ENCODE data around the gene PGPEP1.
"Not testable (repeated sequence)": the region's sequence is repeated elsewhere in the genome, so short reads cannot be mapped to it uniquely, and the experiment has no call there.

PGPEP1 gene

GRCh38 chr19:18332917-18333530, 7.4 kb upstream of the PGPEP1 start:
- no peak for DNase-seq (ENCODE audit: low read depth in 2 of 2)

GRCh38 chr19:18333680-18334079, 6.7 kb upstream of the PGPEP1 start:
- no peak for DNase-seq (ENCODE audit: low read depth in 2 of 2)

- DNase-seq (ENCODE audit: low read depth in 2 of 2), result no peak
Measured at GRCh38 chr19:18336121-18336520, 4.3 kb upstream of the PGPEP1 start.

DNA sequence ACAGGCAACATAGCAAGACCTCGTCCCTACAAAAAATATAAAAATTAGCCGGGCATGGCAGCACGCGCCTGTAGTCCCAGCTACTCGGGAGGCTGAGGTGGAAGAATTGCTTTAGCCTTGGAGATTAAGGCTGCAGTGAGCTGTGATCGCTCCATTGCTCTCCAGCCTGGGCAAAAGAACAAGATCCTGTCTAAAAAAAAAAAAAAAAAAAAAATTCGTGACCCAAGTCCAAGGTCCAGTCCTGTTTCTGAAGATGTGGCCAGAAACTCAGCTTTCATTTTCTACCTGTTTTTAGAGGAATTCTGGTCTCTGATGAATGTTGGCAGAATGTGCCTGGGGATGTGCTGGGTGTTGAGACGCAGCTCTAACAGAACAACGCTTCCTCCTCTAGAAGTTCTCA, 1.9 kb upstream of the PGPEP1 start:
- no peak for DNase-seq (ENCODE audit: low read depth in 2 of 2)

DNA sequence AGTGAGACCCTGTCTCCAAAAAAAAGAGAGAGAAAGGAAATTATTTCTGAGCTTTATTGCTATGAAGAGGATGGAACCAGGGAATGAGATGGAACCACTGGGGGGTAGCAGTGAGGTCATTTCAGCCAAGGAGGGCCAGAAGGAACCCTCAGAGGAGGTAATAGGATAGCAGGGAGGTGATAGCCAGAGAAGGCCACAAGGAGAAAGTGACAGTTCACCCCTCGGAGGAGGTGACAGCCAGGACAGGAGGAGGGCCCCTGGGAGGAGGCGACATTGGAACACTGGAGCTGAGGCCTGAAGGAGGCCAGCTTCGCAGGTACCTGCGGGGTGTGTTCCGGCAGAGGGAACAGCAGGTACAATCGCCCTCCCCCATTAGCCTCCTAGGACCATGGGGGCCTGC, 675 bp upstream of the PGPEP1 start:
- no peak for DNase-seq (ENCODE audit: low read depth in 2 of 2)

DNA sequence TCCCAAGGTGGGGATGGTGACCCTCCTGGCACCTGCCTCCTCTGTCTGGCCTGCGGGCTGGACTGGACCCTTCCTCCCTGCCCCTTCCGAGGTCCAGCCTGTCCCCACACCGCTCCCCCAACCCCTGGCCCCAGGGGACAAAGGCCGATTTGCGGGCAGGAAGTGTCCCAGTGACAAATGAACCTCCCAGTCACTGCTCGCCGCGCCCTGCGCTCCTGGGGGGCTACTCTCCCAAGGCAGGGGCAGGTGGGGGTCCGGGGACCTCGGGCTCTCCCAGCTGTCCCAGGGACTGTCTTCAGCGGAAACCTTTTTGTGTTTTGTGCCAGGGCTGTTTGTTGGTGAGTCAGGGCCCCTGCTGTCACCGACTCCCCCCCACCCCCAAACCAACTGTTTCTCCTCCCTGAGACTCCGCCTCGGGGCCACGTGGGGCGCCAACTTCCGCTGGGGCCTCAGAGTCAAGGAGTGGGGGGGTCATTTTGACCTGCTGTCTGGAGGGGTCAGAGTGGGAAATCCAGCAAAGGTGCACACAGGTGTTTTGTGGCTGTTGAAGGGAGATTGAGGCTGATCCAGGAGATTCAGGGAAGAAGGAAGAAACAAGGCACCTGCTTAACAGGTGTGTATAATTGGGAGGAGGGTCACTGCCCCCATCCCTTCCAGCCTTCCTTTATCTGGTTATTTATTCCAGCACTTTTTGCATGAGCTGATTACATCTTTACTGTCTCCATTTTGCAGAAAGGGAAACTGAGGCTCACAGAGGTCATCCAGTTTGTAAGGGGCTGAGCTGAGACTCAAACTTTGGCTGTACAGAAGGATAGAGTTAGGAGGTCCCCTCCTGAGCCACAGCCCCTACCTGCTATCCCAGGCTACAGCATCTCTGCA, 831 bp downstream of the PGPEP1 start:
- peak; percentile 62 to 68 for DNase-seq (ENCODE audit: low read depth in 2 of 2)

- no peak for DNase-seq (ENCODE audit: low read depth in 2 of 2)
Measured at GRCh38 chr19:18342090-18342632, 1.8 kb downstream of the PGPEP1 start.

DNA sequence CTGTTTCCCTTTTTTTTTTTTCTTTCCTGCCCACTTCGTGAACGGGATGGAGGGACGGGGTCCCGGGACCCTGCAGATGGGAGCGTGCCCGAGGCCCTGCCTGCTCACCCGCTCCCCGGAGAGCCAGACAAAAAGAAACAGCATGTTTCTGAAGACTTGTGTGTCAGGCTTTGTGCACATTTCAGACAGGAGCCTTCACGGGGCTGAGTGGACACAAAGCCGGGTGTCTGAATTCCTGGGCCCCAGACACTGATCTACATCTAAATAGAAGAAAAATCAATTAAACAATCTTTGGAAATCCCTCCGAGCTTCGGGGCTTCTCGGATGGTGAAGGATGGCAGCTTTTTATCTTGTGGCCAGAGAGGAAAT, 4.2 kb downstream of the PGPEP1 start:
- DNase-seq (ENCODE audit: low read depth in 2 of 2), result no peak

DNA sequence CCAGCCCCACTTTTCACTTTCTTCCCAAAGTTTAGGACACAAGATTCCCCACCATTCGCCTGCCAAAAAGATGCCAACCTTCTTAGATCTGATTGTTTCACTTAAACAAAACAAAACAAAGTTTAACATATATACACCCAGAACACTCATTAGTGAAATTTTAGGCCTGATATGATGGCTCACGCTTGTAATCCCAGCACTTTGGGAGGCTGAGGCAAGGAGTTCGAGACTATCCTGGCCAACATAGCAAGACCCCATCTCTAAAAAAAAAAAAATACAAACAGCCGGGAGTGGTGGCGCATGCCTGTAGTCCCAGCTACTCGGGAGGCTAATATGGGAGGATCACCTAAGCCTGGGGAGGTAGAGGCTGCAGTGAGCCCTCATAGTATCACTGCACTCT, 4.9 kb downstream of the PGPEP1 start:
- no peak for DNase-seq (ENCODE audit: low read depth in 2 of 2)

DNA sequence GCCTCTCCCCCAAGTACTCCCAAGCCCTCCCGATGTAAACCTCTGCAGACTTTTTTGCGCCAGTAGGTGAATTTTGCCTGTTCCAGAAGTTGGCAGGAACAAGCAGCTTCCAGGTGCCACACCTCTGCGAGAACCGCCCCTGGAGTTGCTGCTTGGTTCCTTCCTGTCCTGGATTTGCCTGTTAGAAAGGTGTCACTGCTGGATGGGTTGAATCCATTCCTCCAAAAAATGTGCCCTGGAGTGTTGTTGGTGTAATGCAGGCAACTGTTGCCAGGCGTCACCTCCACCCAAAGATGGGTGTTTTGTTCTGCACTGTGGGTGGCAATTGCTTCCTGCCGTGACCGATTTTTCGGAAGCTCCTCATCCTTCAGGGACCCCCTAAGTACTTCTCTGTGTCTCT, 5.7 kb downstream of the PGPEP1 start:
- no peak for DNase-seq (ENCODE audit: low read depth in 2 of 2)

GRCh38 chr19:18348171-18348570, 7.8 kb downstream of the PGPEP1 start:
- no peak for DNase-seq (ENCODE audit: low read depth in 2 of 2)

DNA sequence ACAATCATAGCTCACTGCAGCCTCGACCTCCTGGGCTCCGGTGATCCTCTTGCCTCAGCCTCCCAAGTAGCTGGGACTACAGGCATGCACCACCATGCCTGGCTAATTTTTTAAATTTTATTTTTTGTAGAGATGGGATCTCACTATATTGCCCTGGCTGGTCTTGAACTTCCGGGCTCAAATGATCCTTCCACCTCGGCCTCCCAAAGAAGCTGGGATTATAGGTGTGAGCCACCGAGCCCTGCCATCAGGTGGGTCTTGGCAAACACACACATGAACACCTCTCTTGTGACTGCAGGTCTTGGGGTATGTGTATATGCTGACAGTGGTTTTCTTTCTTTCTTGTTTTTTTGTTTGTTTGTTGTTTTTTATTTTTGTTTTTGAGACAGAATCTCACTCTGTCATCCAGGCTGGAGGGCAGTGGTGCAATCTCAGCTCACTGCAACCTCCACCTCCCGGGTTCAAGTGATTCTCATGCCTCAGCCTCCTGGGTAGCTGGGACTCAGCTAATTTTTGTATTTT, 8.5 kb downstream of the PGPEP1 start:
- DNase-seq (ENCODE audit: low read depth in 2 of 2), result not testable (repeated sequence)

DNA sequence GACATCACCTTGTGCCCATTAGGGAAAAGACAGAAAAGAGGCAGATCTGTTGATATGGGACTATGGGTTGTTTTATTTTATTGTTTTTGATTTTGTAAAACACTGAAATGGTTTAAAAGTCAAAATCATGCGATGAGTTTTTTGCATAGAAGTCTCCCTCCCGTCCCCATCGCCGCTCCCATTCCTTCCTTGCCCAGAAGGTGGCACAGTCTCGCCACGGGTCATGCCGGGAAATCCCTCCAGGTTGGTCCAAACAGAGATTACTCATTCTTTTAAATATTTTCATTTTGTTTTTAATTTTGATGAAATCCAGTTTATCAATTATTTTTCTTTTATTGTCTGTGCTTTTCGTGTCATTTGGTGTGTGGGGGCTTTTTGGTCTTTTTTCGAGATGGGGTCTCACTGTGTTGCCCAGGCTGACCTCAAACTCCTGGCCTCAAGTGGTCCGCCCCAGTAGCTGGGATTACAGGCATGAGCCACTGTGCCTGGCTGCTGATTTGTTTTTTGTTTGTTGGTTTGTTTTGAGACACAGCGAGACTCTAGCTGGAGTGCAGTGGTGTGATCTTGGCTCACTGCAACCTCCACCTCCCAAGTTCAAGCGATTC, 9.2 kb downstream of the PGPEP1 start:
- no peak for DNase-seq (ENCODE audit: low read depth in 2 of 2)

DNA sequence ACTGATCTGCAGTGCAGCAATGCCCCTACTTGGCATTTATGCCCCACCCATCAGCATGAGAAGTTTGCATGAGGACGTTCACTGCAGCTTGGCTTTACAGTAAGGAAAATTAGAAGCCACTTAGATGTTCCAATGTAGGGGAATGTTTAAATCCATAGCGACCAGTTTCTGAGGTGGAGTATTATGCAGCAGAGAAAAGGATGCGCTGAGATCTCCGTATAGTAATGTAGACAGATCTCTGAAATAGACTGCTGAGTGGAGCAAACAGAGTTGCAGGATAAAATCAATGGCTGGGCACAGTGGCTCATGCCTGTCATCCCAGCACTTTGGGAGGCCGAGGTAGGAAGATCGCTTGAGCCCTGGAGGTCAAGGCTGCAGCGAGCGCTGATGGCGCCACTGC, 10.1 kb downstream of the PGPEP1 start:
- no peak for DNase-seq (ENCODE audit: low read depth in 2 of 2)

DNA sequence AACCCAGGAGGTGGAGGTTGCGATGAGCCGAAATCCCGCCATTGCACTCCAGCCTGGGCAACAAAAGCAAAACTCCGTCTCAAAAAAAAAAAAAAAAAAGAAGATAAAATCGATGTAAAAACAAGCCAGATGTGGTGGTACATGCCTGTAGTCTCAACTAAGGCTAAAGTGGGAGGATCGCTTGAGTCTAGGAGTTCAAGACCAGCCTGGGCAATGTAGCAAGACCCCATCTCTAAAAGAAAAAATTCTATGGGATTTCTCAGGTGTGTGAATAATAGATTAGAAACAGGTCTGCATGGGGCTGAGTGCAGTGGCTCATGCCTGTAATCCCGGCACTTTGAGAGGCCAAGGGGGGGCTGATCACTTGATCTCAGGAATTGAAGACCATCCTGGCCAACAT, 11.1 kb downstream of the PGPEP1 start:
- DNase-seq (ENCODE audit: low read depth in 2 of 2), result no peak

DNA sequence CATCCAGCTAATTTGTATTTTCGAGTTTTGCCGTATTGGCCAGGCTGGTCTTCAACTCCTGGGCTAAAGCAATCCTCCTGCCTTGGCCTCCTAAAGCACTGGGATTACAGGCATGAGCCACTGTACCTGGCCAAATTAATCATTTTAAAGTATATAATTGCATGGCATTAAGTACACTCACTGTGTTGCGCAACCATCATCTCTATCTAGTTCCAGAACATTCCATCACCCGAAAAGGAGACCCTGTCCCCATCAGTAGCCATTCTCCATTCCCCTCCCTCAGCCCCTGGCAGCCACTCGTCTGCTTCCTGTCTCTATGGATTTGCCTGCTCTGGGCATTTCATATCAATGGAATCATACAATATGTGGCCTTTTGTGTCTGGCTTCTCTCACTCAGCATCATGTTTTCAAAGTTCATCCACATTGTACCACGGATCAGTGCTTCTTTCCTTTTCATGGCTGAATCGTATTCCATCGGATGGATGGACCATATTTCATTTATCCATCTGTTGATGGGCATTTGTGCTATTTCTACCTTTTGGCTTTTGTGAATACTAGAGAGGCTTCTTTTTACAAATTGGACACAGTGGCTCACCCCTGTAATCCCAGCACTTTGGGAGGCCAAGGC, 13.1 kb downstream of the PGPEP1 start:
- DNase-seq (ENCODE audit: low read depth in 2 of 2), result no peak

- not testable (repeated sequence) for DNase-seq (ENCODE audit: low read depth in 2 of 2)
Measured at GRCh38 chr19:18354743-18355142, 14.3 kb downstream of the PGPEP1 start.

GRCh38 chr19:18357041-18357440, 16.6 kb downstream of the PGPEP1 start:
- DNase-seq (ENCODE audit: low read depth in 2 of 2), result no peak

- no peak for DNase-seq (ENCODE audit: low read depth in 2 of 2)
Measured at GRCh38 chr19:18361646-18362045, 21.2 kb downstream of the PGPEP1 start.

GRCh38 chr19:18362934-18363542, 22.6 kb downstream of the PGPEP1 start:
- no peak for DNase-seq (ENCODE audit: low read depth in 2 of 2)

DNA sequence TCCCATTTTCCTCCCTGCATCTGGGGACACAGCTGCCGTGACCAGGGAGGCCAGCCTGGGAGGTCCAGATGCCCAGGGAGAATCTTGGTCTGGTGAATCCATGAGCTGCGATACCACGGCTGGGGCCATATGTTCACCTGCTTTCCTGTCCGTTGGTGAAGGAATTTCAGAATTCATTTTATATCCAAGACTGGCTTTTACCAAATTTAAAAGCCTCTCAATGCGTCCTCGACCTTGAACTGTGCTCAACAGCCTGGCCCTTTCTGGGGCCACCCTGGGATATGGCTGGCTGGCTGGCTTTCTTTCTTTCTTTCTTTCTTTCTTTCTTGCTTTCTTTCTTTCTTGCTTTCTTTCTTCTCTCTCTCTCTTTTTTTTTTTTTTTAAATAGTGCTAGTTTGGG, 23.4 kb downstream of the PGPEP1 start:
- no peak for DNase-seq (ENCODE audit: low read depth in 2 of 2)

Data from stimulated activated CD8-positive, alpha-beta memory T cell treated with anti-CD3 and anti-CD28 coated beads, Interleukin-7, amount 100 ng/mL, for 4 hours (primary cell).